GM10248 (cell line): ENCODE measurements around the gene PRKCB.

Experiments used
- CTCF ChIA-PET: fragments of 300-600 bp; sonication (Branson Sonifier 250); formaldehyde crosslinking; extraction: SDS; loops from one replicate; lab custom pipeline; 2021; ENCODE audit warnings: antibody characterized with exemption; lab: Yijun Ruan, JAX
- POLR2A ChIA-PET: fragments of 350-650 bp; sonication (Branson Sonifier 250); formaldehyde crosslinking; extraction: SDS; loops from one replicate; lab custom pipeline; 2020; ENCODE audit warnings: antibody characterized with exemption; lab: Yijun Ruan, JAX
- DNase-seq: peaks from one replicate; pipeline ENCODE4 v3.0.0; 2012; ENCODE audit errors: extremely low spot score
- CTCF ChIP-seq: IDR thresholded peaks from 2 replicates; pipeline ENCODE4 v1.5.1; 2012; ENCODE audit warnings: mild to moderate bottlenecking, low read depth; ENCODE audit errors: extremely low read depth, missing control alignments, control extremely low read depth

PRKCB gene

GRCh38 chr16:24124291-24124690 is 288.5 kb downstream of the PRKCB start:
- no peak for DNase-seq
- ChIA-PET CTCF (interaction anchor here (1.2 to 2.7 kb wide), 4 partner anchors 10 to 128 kb away, joined by 3 to 9 read pairs (median 4); no protein-coding TSS in a partner anchor), POLR2A (no interaction called here)
- TF ChIP-seq CTCF = no peak

- ChIA-PET POLR2A (interaction anchor here (0.7 kb wide), 1 partner anchor 392 kb away, joined by 3 read pairs; no protein-coding TSS in a partner anchor), CTCF (interaction anchor here (0.9 to 2.7 kb wide), 5 partner anchors 8 to 115 kb away, joined by 3 to 9 read pairs (median 4); no protein-coding TSS in a partner anchor)
- no peak for TF ChIP-seq CTCF
- no peak for DNase-seq
These were observed 289.4 kb downstream of the PRKCB start for GRCh38 chr16:24125214-24125613.

DNA sequence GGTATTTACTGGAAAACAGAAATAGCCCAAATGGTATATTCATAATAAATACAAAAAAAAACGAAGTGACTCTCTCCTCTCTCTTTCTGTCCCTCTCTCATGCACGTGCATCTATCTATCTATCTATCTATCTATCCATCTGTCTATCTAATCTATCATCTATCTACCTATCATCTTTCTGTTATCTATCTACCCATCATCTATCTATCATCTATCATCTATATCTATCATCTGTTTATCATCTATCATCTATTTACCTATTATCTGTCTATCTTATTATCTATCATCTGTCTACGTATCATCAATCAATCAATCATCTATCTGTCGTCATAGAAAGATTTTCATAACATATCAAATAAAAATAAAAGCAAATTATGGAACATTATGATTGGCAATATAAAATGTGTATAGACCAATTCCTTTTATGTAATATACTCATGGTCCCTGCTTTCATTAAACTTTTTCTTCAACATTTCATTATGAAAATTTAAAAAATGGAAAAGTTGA is 293.7 kb downstream of the PRKCB start:
- TF ChIP-seq CTCF = no peak
- CTCF ChIA-PET = no interaction called here
- POLR2A ChIA-PET = no interaction called here
- no peak for DNase-seq

DNA sequence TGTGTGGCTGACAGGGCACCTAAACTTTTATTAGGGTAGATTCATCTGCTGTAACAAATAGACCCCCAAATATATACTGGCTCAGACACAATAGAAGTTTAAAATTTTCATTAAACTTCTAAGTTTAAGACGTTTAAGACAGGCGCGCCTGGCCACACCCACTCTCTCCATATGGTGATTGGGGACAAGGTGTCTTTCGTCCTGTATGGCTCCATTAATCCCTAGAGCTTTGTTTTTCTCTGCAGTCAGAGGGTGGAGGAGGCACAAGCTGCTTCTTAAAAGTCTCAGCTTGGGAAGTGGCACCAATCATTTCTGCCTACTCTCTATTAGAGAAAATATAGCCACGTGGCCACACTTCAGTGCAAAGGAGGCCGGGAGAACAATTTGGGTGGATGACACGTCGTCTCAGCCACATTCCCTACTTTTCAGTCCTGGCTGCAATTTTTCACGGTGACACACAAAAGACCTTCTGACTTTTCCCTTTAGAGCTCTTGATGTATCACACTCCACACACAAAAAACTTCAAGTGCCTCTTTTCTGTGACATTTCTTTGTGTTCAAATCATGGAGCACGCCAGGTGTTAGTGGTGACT is 294.8 kb downstream of the PRKCB start:
- no peak for TF ChIP-seq CTCF
- CTCF ChIA-PET = interaction anchor here (0.7 to 1.7 kb wide), 3 partner anchors 12 to 60 kb away, joined by 3 to 4 read pairs (median 3); no protein-coding TSS in a partner anchor
- POLR2A ChIA-PET = no interaction called here
- no peak for DNase-seq

DNA sequence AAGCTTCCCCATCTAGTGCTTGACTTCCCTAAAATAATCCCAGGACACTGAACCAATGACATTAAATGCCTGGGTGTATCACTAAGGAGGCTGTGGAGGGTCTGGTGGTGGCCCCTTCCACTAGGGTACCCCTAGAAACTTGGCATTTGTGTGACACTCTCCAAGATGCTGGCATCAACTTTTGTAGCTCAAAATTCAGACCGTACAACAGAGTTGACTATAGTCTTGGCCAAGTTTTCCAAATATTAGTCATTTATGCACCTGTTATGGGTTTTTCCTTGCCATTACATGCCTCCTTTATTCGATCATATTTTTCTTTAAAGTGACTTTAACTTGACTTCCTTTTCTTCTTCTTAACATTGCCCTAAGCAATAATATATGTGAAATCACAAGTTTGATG is 295.5 kb downstream of the PRKCB start:
- POLR2A ChIA-PET = no interaction called here
- CTCF ChIA-PET = interaction anchor here (0.7 to 1.7 kb wide), 3 partner anchors 11 to 60 kb away, joined by 3 to 4 read pairs (median 3); no protein-coding TSS in a partner anchor
- no peak for TF ChIP-seq CTCF
- DNase-seq = no peak

GRCh38 chr16:24132048-24132796 is 296.4 kb downstream of the PRKCB start:
- CTCF ChIA-PET = no interaction called here
- POLR2A ChIA-PET = no interaction called here
- no peak for DNase-seq
- no peak for TF ChIP-seq CTCF
